ENCODE data around the gene ZFP90.

GRCh38 chr16:68490829-68491575, 48.1 kb upstream of the ZFP90 start:
- no peak for TF ChIP-seq TAF1 (IDR thresholded peaks at IDR 0.05; ENCODE audit: borderline replicate concordance, insufficient read depth, low read length)
- no peak for TF ChIP-seq POLR2AphosphoS5 (IDR thresholded peaks at IDR 0.05; ENCODE audit: low read depth, low read length)
